Measurements from ENCODE around the gene ZC3H7A.

- TF ChIP-seq, protein P1, sequence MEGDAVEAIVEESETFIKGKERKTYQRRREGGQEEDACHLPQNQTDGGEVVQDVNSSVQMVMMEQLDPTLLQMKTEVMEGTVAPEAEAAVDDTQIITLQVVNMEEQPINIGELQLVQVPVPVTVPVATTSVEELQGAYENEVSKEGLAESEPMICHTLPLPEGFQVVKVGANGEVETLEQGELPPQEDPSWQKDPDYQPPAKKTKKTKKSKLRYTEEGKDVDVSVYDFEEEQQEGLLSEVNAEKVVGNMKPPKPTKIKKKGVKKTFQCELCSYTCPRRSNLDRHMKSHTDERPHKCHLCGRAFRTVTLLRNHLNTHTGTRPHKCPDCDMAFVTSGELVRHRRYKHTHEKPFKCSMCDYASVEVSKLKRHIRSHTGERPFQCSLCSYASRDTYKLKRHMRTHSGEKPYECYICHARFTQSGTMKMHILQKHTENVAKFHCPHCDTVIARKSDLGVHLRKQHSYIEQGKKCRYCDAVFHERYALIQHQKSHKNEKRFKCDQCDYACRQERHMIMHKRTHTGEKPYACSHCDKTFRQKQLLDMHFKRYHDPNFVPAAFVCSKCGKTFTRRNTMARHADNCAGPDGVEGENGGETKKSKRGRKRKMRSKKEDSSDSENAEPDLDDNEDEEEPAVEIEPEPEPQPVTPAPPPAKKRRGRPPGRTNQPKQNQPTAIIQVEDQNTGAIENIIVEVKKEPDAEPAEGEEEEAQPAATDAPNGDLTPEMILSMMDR (conservative IDR thresholded peaks at IDR 0.05) = no peak
- TF ChIP-seq EZH2 (IDR thresholded peaks at IDR 0.05; ENCODE audit: low read depth) = no peak
Measured at GRCh38 chr16:11719171-11719570, 77.9 kb downstream of the ZC3H7A start.
